Stimulated activated memory B cell treated with anti-CD40 and anti-IgM and Interleukin-4, amounts not matched to agents 10 μg/mL and 1 μg/mL and 100 μg/mL, for 72 hours (primary cell): ENCODE data around the gene NOXO1.
A peak's percentile ranks its signal among the peaks of the same experiment; 100 is the strongest.
"Not testable (repeated sequence)": the region's sequence is repeated elsewhere in the genome, so short reads cannot be mapped to it uniquely, and the experiment has no call there.

ENCODE experiments used
- ATAC-seq: fragments of 150-1000 bp; cut with Tn5 transposase; 2 replicates; pipeline ENCODE4 v1.10.0; 2021
- H3K27ac Mint-ChIP-seq: one replicate; pipeline ENCODE4 v1.8.0; 2022; ENCODE audit warnings: mild to moderate bottlenecking, mixed read lengths
- H3K27me3 Mint-ChIP-seq: one replicate; pipeline ENCODE4 v1.8.0; 2022; ENCODE audit warnings: mixed read lengths
- H3K36me3 Mint-ChIP-seq: one replicate; pipeline ENCODE4 v1.8.0; 2022; ENCODE audit warnings: mixed read lengths
- H3K4me1 Mint-ChIP-seq: one replicate; pipeline ENCODE4 v1.8.0; 2022; ENCODE audit warnings: mixed read lengths
- H3K4me3 Mint-ChIP-seq: one replicate; pipeline ENCODE4 v1.8.0; 2022; ENCODE audit warnings: mild to moderate bottlenecking, moderate library complexity, mixed read lengths
- H3K9me3 Mint-ChIP-seq: one replicate; pipeline ENCODE4 v1.8.0; 2022; ENCODE audit warnings: mixed read lengths

Gene NOXO1

GRCh38 chr16:1950047-1950446 lies 31.2 kb downstream of the NOXO1 start:
- Mint-ChIP-seq H3K27ac (no peak overlapping the region), H3K4me3 (no peak overlapping the region), H3K9me3 (no peaks in the 10 kb centered on the region), H3K36me3 (no peaks in the 10 kb centered on the region), H3K4me1 (no peaks in the 10 kb centered on the region), H3K27me3 (peaks cover 15% of the 10 kb centered on the region)
- no peak for ATAC-seq

GRCh38 chr16:1949507-1949906 lies 31.8 kb downstream of the NOXO1 start:
- Mint-ChIP-seq H3K4me3 (no peak overlapping the region), H3K27ac (peak overlapping the region; percentile 46), H3K9me3 (no peaks in the 10 kb centered on the region), H3K4me1 (peaks cover 2% of the 10 kb centered on the region), H3K36me3 (no peaks in the 10 kb centered on the region), H3K27me3 (peaks cover 15% of the 10 kb centered on the region)
- no peak for ATAC-seq

GRCh38 chr16:1947369-1947670 lies 33.9 kb downstream of the NOXO1 start:
- no peaks in the 10 kb centered on the region for H3K9me3 Mint-ChIP-seq
- H3K4me1 Mint-ChIP-seq, result peaks cover 22% of the 10 kb centered on the region

GRCh38 chr16:1946495-1947368 lies 34.5 kb downstream of the NOXO1 start:
- no peaks in the 10 kb centered on the region for H3K9me3 Mint-ChIP-seq
- no peak overlapping the region for H3K27ac Mint-ChIP-seq
- ATAC-seq, result no peak
- H3K4me1 Mint-ChIP-seq, result peaks cover 27% of the 10 kb centered on the region
- no peak overlapping the region for H3K4me3 Mint-ChIP-seq
- H3K27me3 Mint-ChIP-seq, result peaks cover 15% of the 10 kb centered on the region
- H3K36me3 Mint-ChIP-seq, result no peaks in the 10 kb centered on the region

More at GRCh38 chr16:1947369-1947670, 33.9 kb downstream of the NOXO1 start:
- Mint-ChIP-seq H3K36me3 (no peaks in the 10 kb centered on the region), H3K27ac (no peak overlapping the region), H3K27me3 (peaks cover 15% of the 10 kb centered on the region), H3K4me3 (no peak overlapping the region)
- no peak for ATAC-seq

- H3K27me3 Mint-ChIP-seq, result peaks cover 15% of the 10 kb centered on the region
- ATAC-seq, result no peak
- no peak overlapping the region for H3K27ac Mint-ChIP-seq
- H3K36me3 Mint-ChIP-seq, result no peaks in the 10 kb centered on the region
- peaks cover 34% of the 10 kb centered on the region for H3K4me1 Mint-ChIP-seq
- no peaks in the 10 kb centered on the region for H3K9me3 Mint-ChIP-seq
- H3K4me3 Mint-ChIP-seq, result no peak overlapping the region
Measured at GRCh38 chr16:1945559-1946391, 35.5 kb downstream of the NOXO1 start.

- no peak for ATAC-seq
- peaks cover 40% of the 10 kb centered on the region for H3K4me1 Mint-ChIP-seq
- H3K9me3 Mint-ChIP-seq, result no peaks in the 10 kb centered on the region
- H3K36me3 Mint-ChIP-seq, result no peaks in the 10 kb centered on the region
- peaks cover 15% of the 10 kb centered on the region for H3K27me3 Mint-ChIP-seq
- H3K27ac Mint-ChIP-seq, result no peak overlapping the region
- peak overlapping the region; percentile 97 for H3K4me3 Mint-ChIP-seq
Measured at GRCh38 chr16:1944612-1945199, 36.6 kb downstream of the NOXO1 start.

- Mint-ChIP-seq H3K9me3 (no peaks in the 10 kb centered on the region), H3K4me1 (peaks cover 40% of the 10 kb centered on the region), H3K4me3 (peak within 1 kb of the TSS; percentile 97), H3K27me3 (peaks cover 7% of the 10 kb centered on the region), H3K36me3 (peaks cover 14% of the 10 kb centered on the region), H3K27ac (peak within 1 kb of the TSS; percentile 94)
- peak; percentile 97 for ATAC-seq
Measured at GRCh38 chr16:1942810-1943726, 38.2 kb downstream of the NOXO1 start, which contains the start of gene MSRB1. Gene MSRB1, minus strand, starts transcription at chr16:1943199. Its CDS starts 43 bp downstream, at chr16:1943156.

GRCh38 chr16:1942047-1942809 lies 39.0 kb downstream of the NOXO1 start:
- Mint-ChIP-seq H3K4me3 (peak overlapping the region; percentile 97), H3K9me3 (no peaks in the 10 kb centered on the region), H3K4me1 (peaks cover 40% of the 10 kb centered on the region), H3K36me3 (peaks cover 18% of the 10 kb centered on the region), H3K27me3 (peaks cover 1% of the 10 kb centered on the region), H3K27ac (peak overlapping the region; percentile 94)
- ATAC-seq, result no peak

GRCh38 chr16:1941162-1942046 lies 39.9 kb downstream of the NOXO1 start:
- Mint-ChIP-seq H3K27ac (peak overlapping the region; percentile 94), H3K4me3 (peak overlapping the region; percentile 97), H3K27me3 (no peaks in the 10 kb centered on the region), H3K36me3 (peaks cover 25% of the 10 kb centered on the region), H3K9me3 (no peaks in the 10 kb centered on the region), H3K4me1 (peaks cover 40% of the 10 kb centered on the region)
- no peak for ATAC-seq

- Mint-ChIP-seq H3K4me3 (no peak overlapping the region), H3K36me3 (peaks cover 25% of the 10 kb centered on the region), H3K4me1 (peaks cover 40% of the 10 kb centered on the region), H3K9me3 (no peaks in the 10 kb centered on the region), H3K27ac (peak overlapping the region; percentile 32), H3K27me3 (no peaks in the 10 kb centered on the region)
- no peak for ATAC-seq
Measured at GRCh38 chr16:1940273-1941161, 40.8 kb downstream of the NOXO1 start.

GRCh38 chr16:1939833-1940232 lies 41.4 kb downstream of the NOXO1 start:
- Mint-ChIP-seq H3K27ac (peak overlapping the region; percentile 32), H3K4me1 (peaks cover 40% of the 10 kb centered on the region), H3K36me3 (peaks cover 25% of the 10 kb centered on the region)
- H3K4me3 Mint-ChIP-seq, H3K9me3 Mint-ChIP-seq, ATAC-seq, H3K27me3 Mint-ChIP-seq: not testable (repeated sequence)

- no peak overlapping the region for H3K27ac Mint-ChIP-seq
- H3K4me1 Mint-ChIP-seq, result peaks cover 33% of the 10 kb centered on the region
- H3K27me3 Mint-ChIP-seq, result peaks cover under 1% of the 10 kb centered on the region
- no peaks in the 10 kb centered on the region for H3K9me3 Mint-ChIP-seq
- H3K4me3 Mint-ChIP-seq, result no peak overlapping the region
- H3K36me3 Mint-ChIP-seq, result peaks cover 25% of the 10 kb centered on the region
- ATAC-seq, result no peak
Measured at GRCh38 chr16:1938910-1939309, 42.4 kb downstream of the NOXO1 start.
